Prostate gland (tissue), 2 donors: Measurements from ENCODE around the gene AGFG1. TPM values are rescaled to one million over a fixed set of nuclear protein-coding genes. Genes with fewer than 3 reads are reported as not detected.

Experiments used
- DNase-seq: peaks from one replicate; pipeline ENCODE4 v3.0.0-alpha.2; 2019; ENCODE audit warnings: low spot score
- H3K27ac ChIP-seq, 2 donors: fragments of 200-600 bp; sonication (generic); 2 replicates each; pipeline ENCODE4 v1.5.1; 2017 to 2019
- H3K27me3 ChIP-seq: fragments of 200-600 bp; sonication (generic); replicated peaks from 2 replicates; pipeline ENCODE4 v1.5.1; 2019; ENCODE audit not compliant: insufficient read depth
- H3K36me3 ChIP-seq, 2 donors: fragments of 200-600 bp; sonication (generic); 1 replicate in 1 of 2; 2 replicates in 1 of 2; pipeline versions ENCODE4 v1.5.1 to v1.8.1; 2017 to 2019
- H3K4me1 ChIP-seq: fragments of 200-600 bp; sonication (generic); replicated peaks from 2 replicates; pipeline ENCODE4 v1.5.1; 2019
- H3K4me3 ChIP-seq, 2 donors: fragments of 200-600 bp; sonication (generic); 2 replicates each; pipeline ENCODE4 v1.5.1; 2017 to 2019
- H3K9me3 ChIP-seq: fragments of 200-600 bp; sonication (generic); 2 replicates; pipeline ENCODE4 v1.5.1; 2017
- POLR2A ChIP-seq: fragments of 450-650 bp; IDR thresholded peaks from one replicate; pipeline ENCODE4 v1.6.1; 2016; ENCODE audit warnings: antibody characterized with exemption, mild to moderate bottlenecking
- POLR2AphosphoS5 ChIP-seq: sonication (generic); formaldehyde crosslinking; IDR thresholded peaks from one replicate; pipeline ENCODE4 v1.6.1; 2017; ENCODE audit warnings: antibody characterized with exemption
- WGBS: methylation state at CpG from one replicate; pipeline ENCODE4 v1.1.5; 2018; 5-methylcytosine and 5-hydroxymethylcytosine counted together
- intact Hi-C: fragments of 100-400 bp; cut with DNase I; formaldehyde crosslinking; loops from one replicate; pipeline ENCODE4 v1.14.2; 2022
- total RNA-seq, 2 donors: library from RNA; depleted of rRNA; stranded (reverse); fragments of >200 nt; gene quantifications; one replicate each; pipeline ENCODE4 v1.1.0, GENCODE V29; 2016
- TF ChIP-seq, protein P1 (sequence below), 4 experiments: fragments of 200-600 bp in 2 of 4; fragments of 450-650 bp in 2 of 4; sonication (generic) in 2 of 4; IDR thresholded peaks; 1 replicate in 3 of 4; 2 replicates in 1 of 4; pipeline ENCODE4 v1.5.1; 2016 to 2019; ENCODE audit warnings: antibody characterized with exemption in 4 of 4, mild to moderate bottlenecking in 2 of 4, moderate library complexity in 2 of 4

Gene AGFG1
- total RNA-seq, 2 donors from 2014 or later: 40.3 to 73.7 TPM

- TF ChIP-seq POLR2AphosphoS5: no peak
- TF ChIP-seq POLR2A: no peak
- TF ChIP-seq, protein P1, sequence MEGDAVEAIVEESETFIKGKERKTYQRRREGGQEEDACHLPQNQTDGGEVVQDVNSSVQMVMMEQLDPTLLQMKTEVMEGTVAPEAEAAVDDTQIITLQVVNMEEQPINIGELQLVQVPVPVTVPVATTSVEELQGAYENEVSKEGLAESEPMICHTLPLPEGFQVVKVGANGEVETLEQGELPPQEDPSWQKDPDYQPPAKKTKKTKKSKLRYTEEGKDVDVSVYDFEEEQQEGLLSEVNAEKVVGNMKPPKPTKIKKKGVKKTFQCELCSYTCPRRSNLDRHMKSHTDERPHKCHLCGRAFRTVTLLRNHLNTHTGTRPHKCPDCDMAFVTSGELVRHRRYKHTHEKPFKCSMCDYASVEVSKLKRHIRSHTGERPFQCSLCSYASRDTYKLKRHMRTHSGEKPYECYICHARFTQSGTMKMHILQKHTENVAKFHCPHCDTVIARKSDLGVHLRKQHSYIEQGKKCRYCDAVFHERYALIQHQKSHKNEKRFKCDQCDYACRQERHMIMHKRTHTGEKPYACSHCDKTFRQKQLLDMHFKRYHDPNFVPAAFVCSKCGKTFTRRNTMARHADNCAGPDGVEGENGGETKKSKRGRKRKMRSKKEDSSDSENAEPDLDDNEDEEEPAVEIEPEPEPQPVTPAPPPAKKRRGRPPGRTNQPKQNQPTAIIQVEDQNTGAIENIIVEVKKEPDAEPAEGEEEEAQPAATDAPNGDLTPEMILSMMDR (IDR thresholded peaks at IDR 0.05): no peak
- DNase-seq: no peak
- Histone ChIP-seq H3K4me1 (no peaks in the 10 kb centered on the region), H3K4me3 (no peak overlapping the region), H3K36me3 (no peaks in the 10 kb centered on the region), H3K27ac (no peak overlapping the region), H3K9me3 (no peaks in the 10 kb centered on the region), H3K27me3 (no peaks in the 10 kb centered on the region)
- intact Hi-C loops: no loop called here
- 59% methylated on average over 1 of the region's 1 CpG for WGBS
Measured at GRCh38 chr2:227570615-227571014, 98.7 kb downstream of the AGFG1 start.

- Histone ChIP-seq H3K27me3 (no peaks in the 10 kb centered on the region), H3K4me3 (no peak overlapping the region), H3K27ac (no peak overlapping the region), H3K9me3 (no peaks in the 10 kb centered on the region), H3K4me1 (no peaks in the 10 kb centered on the region), H3K36me3 (no peaks in the 10 kb centered on the region)
- intact Hi-C loops: no loop called here
- TF ChIP-seq POLR2AphosphoS5 (no peak), POLR2A (no peak)
- TF ChIP-seq, protein P1 (IDR thresholded peaks at IDR 0.05): no peak
- DNase-seq: no peak
Measured at GRCh38 chr2:227576110-227576509, 104.2 kb downstream of the AGFG1 start.

- TF ChIP-seq POLR2A (no peak), POLR2AphosphoS5 (no peak)
- TF ChIP-seq, protein P1 (IDR thresholded peaks at IDR 0.05): no peak
- no peaks in the 10 kb centered on the region for H3K36me3 ChIP-seq
- DNase-seq: no peak
- H3K4me1 ChIP-seq: no peaks in the 10 kb centered on the region
- no peak overlapping the region for H3K4me3 ChIP-seq
- no peaks in the 10 kb centered on the region for H3K9me3 ChIP-seq
- H3K27ac ChIP-seq: peak overlapping the region in 1 of 2 donors; percentile 47
- 66% methylated on average over 2 of the region's 2 CpGs for WGBS
- intact Hi-C loops: no loop called here
- H3K27me3 ChIP-seq: no peaks in the 10 kb centered on the region
Measured at GRCh38 chr2:227576812-227577211, 104.9 kb downstream of the AGFG1 start.

- Histone ChIP-seq H3K27ac (peak overlapping the region in 1 of 2 donors; percentile 47), H3K27me3 (no peaks in the 10 kb centered on the region), H3K4me3 (no peak overlapping the region), H3K4me1 (no peaks in the 10 kb centered on the region), H3K9me3 (no peaks in the 10 kb centered on the region), H3K36me3 (no peaks in the 10 kb centered on the region)
- TF ChIP-seq POLR2AphosphoS5 (peak; percentile 69), POLR2A (no peak)
- intact Hi-C loops: no loop called here
- DNase-seq: peak; percentile 37
- 13% methylated on average over 2 of the region's 2 CpGs for WGBS
Measured at GRCh38 chr2:227577555-227577954, 105.6 kb downstream of the AGFG1 start.

DNA sequence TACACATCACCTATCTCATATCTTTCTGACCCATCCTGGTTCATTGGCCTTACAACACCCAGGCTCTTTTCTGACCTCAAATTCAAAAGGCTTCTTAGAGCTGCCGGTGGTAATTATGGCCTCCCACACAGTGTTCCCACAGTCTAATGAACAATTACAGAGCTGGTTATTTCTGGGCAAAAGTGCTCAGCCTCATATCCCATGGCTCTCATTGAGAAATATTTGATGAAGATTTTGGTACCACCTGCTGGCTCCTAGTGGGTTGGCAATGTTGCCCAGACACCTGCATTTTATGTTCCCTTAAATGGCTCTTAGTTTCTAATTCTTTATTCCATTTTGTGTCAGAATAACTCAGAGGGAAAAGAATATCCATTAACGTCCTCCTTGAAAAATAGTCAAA, 106.7 kb downstream of the AGFG1 start:
- no peaks in the 10 kb centered on the region for H3K9me3 ChIP-seq
- no peaks in the 10 kb centered on the region for H3K4me1 ChIP-seq
- no peaks in the 10 kb centered on the region for H3K36me3 ChIP-seq
- no peaks in the 10 kb centered on the region for H3K27me3 ChIP-seq
- DNase-seq: no peak
- WGBS: 77% methylated on average over 2 of the region's 2 CpGs
- intact Hi-C loops: no loop called here
- H3K27ac ChIP-seq: no peak overlapping the region
- H3K4me3 ChIP-seq: no peak overlapping the region
- TF ChIP-seq, protein P1 (IDR thresholded peaks at IDR 0.05): no peak
- TF ChIP-seq POLR2AphosphoS5: no peak
- TF ChIP-seq POLR2A: no peak
